HCT116 (cell line): ENCODE measurements around the gene NOTUM. TPM values are rescaled to one million over a fixed set of nuclear protein-coding genes. Genes with fewer than 3 reads are reported as not detected.
"Not testable (repeated sequence)": the region's sequence is repeated elsewhere in the genome, so short reads cannot be mapped to it uniquely, and the experiment has no call there.

Experiments
- ATAC-seq: fragments of 200-7000 bp; cut with Tn5 transposase; 2 replicates; pipeline ENCODE4 v1.9.1; 2020; ENCODE audit warnings: mild to moderate bottlenecking, moderate library complexity
- BruUV-seq: library from RNA; stranded (reverse); fragments of 400-500 nt; replicated peaks from 2 replicates; lab custom pipeline; 2021; lab: Mats Ljungman, UMichigan
- CTCF ChIA-PET: fragments of 300-600 bp; sonication (Branson Sonifier 250); formaldehyde crosslinking; loops from one replicate; lab custom pipeline; 2021; ENCODE audit warnings: antibody characterized with exemption; lab: Charles Lee
- POLR2A ChIA-PET: fragments of 300-600, 350-600 bp; sonication (Branson Sonifier 250); formaldehyde crosslinking; loops from one replicate; lab custom pipeline; 2021; ENCODE audit warnings: antibody characterized with exemption; lab: Charles Lee
- RAD21 ChIA-PET, 2 experiments: fragments of 300-600 bp; sonication (Branson Sonifier 250); formaldehyde crosslinking; loops; one replicate each; lab custom pipeline; 2023; ENCODE audit warnings: low total read pairs in 2 of 2; ENCODE audit not compliant: uncharacterized antibody in 2 of 2, unreplicated experiment in 2 of 2, low non-redundant PET in 1 of 2; lab: Charles Lee
- DNase-seq: peaks from one replicate; pipeline ENCODE4 v3.0.0-alpha.2; 2010; ENCODE audit warnings: low read depth, low spot score
- H2AFZ ChIP-seq: fragments of 200-600 bp; shearing (Covaris generic), sonication (generic); 2 replicates; pipeline ENCODE4 v1.6.1; 2017; ENCODE audit warnings: low read depth, mixed run types, mixed read lengths, antibody characterized with exemption, low read length; ENCODE audit not compliant: poor library complexity, severe bottlenecking
- H3K27ac ChIP-seq: 2 replicates; pipeline ENCODE4 v1.5.1; 2012; ENCODE audit warnings: low read depth, low read length
- H3K27me3 ChIP-seq: fragments of 200-600 bp; sonication (generic); 2 replicates; pipeline ENCODE4 v1.6.1; 2016; ENCODE audit warnings: mixed run types, low read length, mixed read lengths; ENCODE audit not compliant: insufficient read depth
- H3K36me3 ChIP-seq, 2 experiments: fragments of 200-500 bp in 1 of 2; fragments of 200-600 bp in 1 of 2; sonication (Bioruptor generic) in 1 of 2; sonication (generic) in 1 of 2; 2 replicates each; pipeline versions ENCODE4 v1.5.1 to v1.6.1; 2014 to 2016; ENCODE audit warnings: low read length in 2 of 2, inconsistent platforms in 1 of 2, mixed read lengths in 1 of 2, mixed run types in 1 of 2; ENCODE audit not compliant: insufficient read depth in 2 of 2, control insufficient read depth in 1 of 2
- H3K4me1 ChIP-seq, 2 experiments: fragments of 200-600 bp in 1 of 2; sonication (generic) in 1 of 2; 2 replicates each; pipeline versions ENCODE4 v1.5.1 to v1.6.1; 2012 to 2017; ENCODE audit warnings: low read length in 2 of 2, inconsistent platforms in 1 of 2, mild to moderate bottlenecking in 1 of 2, mixed read lengths in 1 of 2, mixed run types in 1 of 2, moderate library complexity in 1 of 2; ENCODE audit not compliant: insufficient read depth in 2 of 2, control insufficient read depth in 1 of 2
- H3K4me2 ChIP-seq: fragments of 200-600 bp; sonication (generic); 2 replicates; pipeline ENCODE4 v1.6.1; 2017; ENCODE audit warnings: mixed run types, low read length, mixed read lengths
- H3K4me3 ChIP-seq, 2 experiments: fragments of 200-600 bp in 1 of 2; sonication (generic) in 1 of 2; replicated peaks in 1 of 2; 2 replicates each; pipeline ENCODE4 v1.5.1; 2011 to 2016; ENCODE audit warnings: low read length in 2 of 2, control low read depth in 1 of 2, low read depth in 1 of 2, mild to moderate bottlenecking in 1 of 2, mixed read lengths in 1 of 2, mixed run types in 1 of 2
- H3K79me2 ChIP-seq: fragments of 200-600 bp; sonication (generic); 2 replicates; pipeline ENCODE4 v1.6.1; 2017; ENCODE audit warnings: mild to moderate bottlenecking, mixed run types, low read length, moderate library complexity, mixed read lengths; ENCODE audit not compliant: insufficient read depth
- H3K9ac ChIP-seq: fragments of 200-600 bp; sonication (generic); 2 replicates; pipeline ENCODE4 v1.6.1; 2016; ENCODE audit warnings: low read length, mixed read lengths
- H3K9me2 ChIP-seq: fragments of 200-600 bp; sonication (generic), shearing (Covaris generic); 2 replicates; pipeline ENCODE4 v1.6.1; 2017; ENCODE audit warnings: mixed run types, mild to moderate bottlenecking, moderate library complexity; ENCODE audit not compliant: insufficient read depth
- H3K9me3 ChIP-seq, 2 experiments: fragments of 200-500 bp in 1 of 2; fragments of 200-600 bp in 1 of 2; sonication (Bioruptor generic) in 1 of 2; sonication (generic) in 1 of 2; 2 replicates each; pipeline ENCODE4 v1.6.1; 2014 to 2017; ENCODE audit warnings: low read length in 2 of 2, mixed read lengths in 2 of 2, inconsistent platforms in 1 of 2, low read depth in 1 of 2, mild to moderate bottlenecking in 1 of 2, mixed run types in 1 of 2, moderate library complexity in 1 of 2; ENCODE audit not compliant: control insufficient read depth in 1 of 2, insufficient read depth in 1 of 2
- H4K20me1 ChIP-seq: fragments of 200-600 bp; sonication (generic), shearing (Covaris generic); 2 replicates; pipeline ENCODE4 v1.6.1; 2017; ENCODE audit warnings: mixed run types, mild to moderate bottlenecking, moderate library complexity; ENCODE audit not compliant: insufficient read depth
- EZH2 ChIP-seq: fragments of 200-600 bp; sonication (generic); IDR thresholded peaks from 2 replicates; pipeline ENCODE4 v1.6.1; 2017; ENCODE audit warnings: antibody characterized with exemption, mixed run types
- EZH2phosphoT487 ChIP-seq: fragments of 200-600 bp; IDR thresholded peaks from 2 replicates; pipeline ENCODE4 v1.6.1; 2018; ENCODE audit warnings: antibody characterized with exemption, borderline replicate concordance
- POLR2A ChIP-seq: IDR thresholded peaks from 2 replicates; pipeline ENCODE4 v1.7.0; 2011; ENCODE audit warnings: borderline replicate concordance; ENCODE audit not compliant: insufficient read depth, insufficient read length; ENCODE audit errors: extremely low read depth
- POLR2AphosphoS5 ChIP-seq: IDR thresholded peaks from 2 replicates; pipeline ENCODE4 v1.6.1; 2011; ENCODE audit warnings: mild to moderate bottlenecking, low read depth, low read length, moderate library complexity
- REST ChIP-seq: IDR thresholded peaks from 2 replicates; pipeline ENCODE4 v1.6.1; 2012; ENCODE audit warnings: low read depth
- SIN3A ChIP-seq: IDR thresholded peaks from 2 replicates; pipeline ENCODE4 v1.6.1; 2012; ENCODE audit warnings: low read depth
- SP1 ChIP-seq: IDR thresholded peaks from 2 replicates; pipeline ENCODE4 v1.6.1; 2012; ENCODE audit warnings: low read depth
- YY1 ChIP-seq: IDR thresholded peaks from 2 replicates; pipeline ENCODE4 v1.6.1; 2011; ENCODE audit warnings: low read length, low read depth, moderate library complexity, mild to moderate bottlenecking; ENCODE audit not compliant: insufficient replicate concordance; ENCODE audit errors: extremely low read depth
- ZBTB33 ChIP-seq: IDR thresholded peaks from 2 replicates; pipeline ENCODE4 v1.6.1; 2011; ENCODE audit warnings: mild to moderate bottlenecking, low read length, moderate library complexity; ENCODE audit not compliant: insufficient replicate concordance; ENCODE audit errors: extremely low read depth
- ZFX ChIP-seq: fragments of 450-650 bp; IDR thresholded peaks from 2 replicates; pipeline ENCODE4 v1.6.1; 2017
- intact Hi-C: fragments of 100-400 bp; cut with micrococcal nuclease; formaldehyde crosslinking; loops from 2 replicates; pipeline ENCODE4 v1.10.0; 2022
- total RNA-seq: library from RNA; stranded (reverse); gene quantifications from one replicate; pipeline ENCODE4 v1.2.1, GENCODE V29; 2021; ENCODE audit not compliant: unreplicated experiment

Gene NOTUM
- total RNA-seq, 1 experiment from 2014 or later: 12.5 TPM

- H3K9ac ChIP-seq, intact Hi-C loops, H3K9me2 ChIP-seq, H3K27ac ChIP-seq, H3K9me3 ChIP-seq, RAD21 ChIA-PET, POLR2A ChIA-PET, H4K20me1 ChIP-seq, DNase-seq, H3K27me3 ChIP-seq, H2AFZ ChIP-seq, BruUV-seq, CTCF ChIA-PET: not testable (repeated sequence)
- Histone ChIP-seq H3K79me2 (peaks cover 84% of the 10 kb centered on the region), H3K4me2 (peak overlapping the region; percentile 82), H3K4me3 (peak overlapping the region; percentile 21 to 67; a peak in 3 of 4 replicates), H3K36me3 (peaks cover 34 to 65% of the 10 kb centered on the region in 2 experiments; a peak in 3 of 4 replicates), H3K4me1 (peaks cover 24 to 46% of the 10 kb centered on the region in 2 experiments)
- peak; percentile 41 for ATAC-seq
Observed at GRCh38 chr17:81918333-81918669, 42.7 kb downstream of the NOTUM start.

- Histone ChIP-seq H3K36me3 (peaks cover 36 to 66% of the 10 kb centered on the region in 2 experiments; a peak in 3 of 4 replicates), H3K9me2 (no peaks in the 10 kb centered on the region), H3K4me1 (peaks cover 25 to 46% of the 10 kb centered on the region in 2 experiments), H3K27me3 (no peaks in the 10 kb centered on the region), H3K9ac (peak within 1 kb of the TSS; percentile 88), H4K20me1 (no peaks in the 10 kb centered on the region), H3K4me3 (peak within 1 kb of the TSS; percentile 66 to 67), H3K4me2 (peak within 1 kb of the TSS; percentile 82), H2AFZ (no peak within 1 kb of the TSS), H3K27ac (peak within 1 kb of the TSS; percentile 90), H3K79me2 (peaks cover 79% of the 10 kb centered on the region), H3K9me3 (no peaks in the 10 kb centered on the region)
- DNase-seq: peak; percentile 39
- intact Hi-C loops: no loop called here
- CTCF ChIA-PET: interaction anchor here (1.1 kb wide), 1 partner anchor 10 kb away, joined by 5 read pairs; the partner anchor contains the start of gene MAFG
- RAD21 ChIA-PET: no interaction called here
- ATAC-seq: peak; percentile 75
- TF ChIP-seq EZH2phosphoT487 (no peak), EZH2 (no peak), SP1 (peak; percentile 52; the same call in 1 of the 2 replicates), SIN3A (peak; percentile 70; the same call in 1 of the 2 replicates), YY1 (peak; percentile 78), POLR2AphosphoS5 (peak; percentile 92), REST (no peak), POLR2A (peak; percentile 36), ZFX (peak; percentile 67; the same call in 1 of the 2 replicates), ZBTB33 (no peak)
- no TSS peak for BruUV-seq
- POLR2A ChIA-PET: interaction anchor here (1.0 to 1.2 kb wide), 2 partner anchors 9 to 49 kb away, joined by 3 to 7 read pairs; no protein-coding TSS in a partner anchor
Observed at GRCh38 chr17:81917565-81918332, 43.2 kb downstream of the NOTUM start, which contains the start of gene SIRT7. Gene SIRT7 (minus strand): TSS chr17:81918176. CDS start chr17:81918131, 45 bp downstream.
